GM12874 (cell line): ENCODE measurements around the gene HOXA6.

ENCODE experiments used
- CTCF ChIP-seq: IDR thresholded peaks from 2 replicates; pipeline ENCODE4 v1.5.1; 2011; ENCODE audit warnings: low read depth, mild to moderate bottlenecking, control low read depth, low read length, moderate library complexity; ENCODE audit not compliant: insufficient read depth

Gene HOXA6

GRCh38 chr7:27137640-27138315, 9.8 kb downstream of the HOXA6 start:
- TF ChIP-seq CTCF, result no peak

- no peak for TF ChIP-seq CTCF
Observed at GRCh38 chr7:27134392-27134791, 13.2 kb downstream of the HOXA6 start.

- no peak for TF ChIP-seq CTCF
Observed at GRCh38 chr7:27133409-27134231, 14.0 kb downstream of the HOXA6 start.

GRCh38 chr7:27132978-27133377, 14.6 kb downstream of the HOXA6 start:
- TF ChIP-seq CTCF, result no peak

GRCh38 chr7:27132214-27132613, 15.4 kb downstream of the HOXA6 start:
- TF ChIP-seq CTCF, result no peak

- no peak for TF ChIP-seq CTCF
Observed at GRCh38 chr7:27131390-27131819, 16.2 kb downstream of the HOXA6 start.

- no peak for TF ChIP-seq CTCF
Observed at GRCh38 chr7:27130540-27131389, 16.8 kb downstream of the HOXA6 start, which contains the start of gene HOXA4. Gene HOXA4 (minus strand): TSS chr7:27130757. CDS start chr7:27130733, 24 bp downstream.
